GM18508 (cell line): ENCODE results near the gene TSPAN17.

Experiments
- ATAC-seq: cut with Tn5 transposase; IDR thresholded peaks from one replicate; pipeline ENCODE4 v1.9.1; 2021; ENCODE audit warnings: moderate number of reproducible peaks; ENCODE audit not compliant: insufficient read depth, unreplicated experiment

Gene TSPAN17

DNA sequence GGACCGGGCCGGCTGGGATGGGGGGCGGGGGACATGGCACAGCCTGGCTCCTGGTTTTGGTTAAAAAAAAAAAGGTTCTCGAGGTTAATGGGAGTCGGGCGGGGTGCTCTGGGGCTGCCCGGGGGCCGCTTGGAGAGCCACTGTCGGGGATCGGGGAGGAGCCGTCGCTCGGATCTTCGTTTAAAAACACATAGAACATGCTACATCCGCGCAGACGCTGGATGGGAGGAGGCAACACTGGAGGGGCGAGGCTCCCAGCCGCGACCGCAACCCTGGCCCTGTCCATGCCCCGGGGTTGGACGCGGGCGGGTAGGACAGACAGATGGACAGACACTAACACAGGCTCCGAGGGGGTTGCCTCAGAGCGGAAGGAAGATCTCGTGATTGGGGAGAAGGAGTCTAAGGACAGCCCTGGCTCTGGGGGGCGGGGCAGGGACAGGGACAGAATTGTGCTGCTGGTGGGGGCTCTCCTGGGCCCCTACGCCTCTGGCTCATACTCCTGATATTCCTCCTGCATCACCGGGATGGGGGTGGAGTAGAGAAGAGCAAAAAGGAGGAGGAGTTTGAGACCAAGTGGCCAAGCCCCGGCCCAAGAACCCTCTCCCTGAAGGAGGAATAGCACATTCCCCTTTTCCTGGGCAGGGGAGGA, 26.8 kb upstream of the TSPAN17 start:
- ATAC-seq, result no peak

- no peak for ATAC-seq
Observed at GRCh38 chr5:176621661-176622079, 25.6 kb upstream of the TSPAN17 start.

- no peak for ATAC-seq
Observed at GRCh38 chr5:176624142-176624541, 23.1 kb upstream of the TSPAN17 start.

- no peak for ATAC-seq
Observed at GRCh38 chr5:176624938-176625337, 22.3 kb upstream of the TSPAN17 start.

DNA sequence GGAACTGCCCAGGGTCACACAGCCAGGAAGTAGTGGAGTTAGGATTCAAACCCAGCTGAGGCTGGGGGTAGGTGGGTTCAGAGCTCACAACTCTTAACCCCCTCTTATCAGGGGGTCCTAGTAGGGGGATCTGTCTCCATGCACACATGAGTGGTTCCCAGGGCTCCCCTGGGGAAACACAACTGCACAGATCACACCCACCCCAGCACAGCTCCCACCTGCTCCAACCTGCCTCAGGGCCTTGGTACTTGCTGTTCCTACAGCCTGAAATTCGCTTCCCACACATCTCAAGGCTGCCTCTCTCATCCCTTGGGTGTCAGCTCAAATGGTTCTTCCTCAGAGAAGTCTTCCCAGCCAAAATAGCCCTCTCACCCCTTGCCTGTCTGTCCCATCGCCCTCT, 21.8 kb upstream of the TSPAN17 start:
- no peak for ATAC-seq

DNA sequence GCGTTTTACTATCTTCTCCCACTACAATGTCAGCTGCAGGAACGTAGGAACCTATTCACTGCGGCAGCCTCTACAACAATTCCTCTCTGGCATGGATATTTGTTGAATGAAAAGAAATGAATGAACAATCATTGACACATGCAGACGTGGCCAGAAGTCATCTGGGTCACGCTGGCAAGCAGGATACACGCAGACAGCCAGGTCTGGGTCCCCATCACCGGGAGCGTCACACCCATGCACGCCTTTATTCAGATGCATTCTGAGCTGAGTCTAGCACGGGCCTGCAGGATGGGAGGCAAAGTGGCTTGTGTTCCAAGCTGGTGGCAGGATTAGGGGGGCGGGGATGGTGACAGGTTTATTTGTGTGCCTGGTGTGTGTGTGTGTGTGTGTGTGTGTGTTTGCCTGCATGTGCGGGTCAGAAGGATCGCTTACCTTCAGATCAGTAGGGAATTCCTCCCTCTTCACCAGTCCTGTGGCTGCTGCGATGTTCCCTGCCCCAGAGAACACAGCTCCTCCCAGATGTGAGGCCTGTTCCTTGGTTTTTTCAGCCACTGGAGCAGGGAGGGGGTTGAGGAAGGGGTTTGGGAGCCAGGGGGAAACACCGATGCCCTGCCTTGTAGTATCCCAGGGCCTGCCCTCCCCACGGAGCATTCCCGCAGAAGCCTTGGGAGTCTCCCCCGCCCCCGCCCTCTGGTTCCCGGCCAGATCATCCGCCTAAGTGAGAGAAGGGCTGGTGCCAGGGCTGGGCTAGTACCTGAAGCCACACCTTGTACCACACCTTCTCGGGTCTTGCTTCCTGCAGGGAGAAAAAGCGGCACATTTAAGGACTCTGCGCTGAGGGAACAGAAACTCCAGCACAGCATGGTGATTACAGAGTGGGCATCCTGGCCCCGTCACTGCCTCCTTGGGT, 21.1 kb upstream of the TSPAN17 start:
- ATAC-seq, result no peak

- no peak for ATAC-seq
Observed at GRCh38 chr5:176626876-176627236, 20.4 kb upstream of the TSPAN17 start.

- no peak for ATAC-seq
Observed at GRCh38 chr5:176627582-176627981, 19.7 kb upstream of the TSPAN17 start.

DNA sequence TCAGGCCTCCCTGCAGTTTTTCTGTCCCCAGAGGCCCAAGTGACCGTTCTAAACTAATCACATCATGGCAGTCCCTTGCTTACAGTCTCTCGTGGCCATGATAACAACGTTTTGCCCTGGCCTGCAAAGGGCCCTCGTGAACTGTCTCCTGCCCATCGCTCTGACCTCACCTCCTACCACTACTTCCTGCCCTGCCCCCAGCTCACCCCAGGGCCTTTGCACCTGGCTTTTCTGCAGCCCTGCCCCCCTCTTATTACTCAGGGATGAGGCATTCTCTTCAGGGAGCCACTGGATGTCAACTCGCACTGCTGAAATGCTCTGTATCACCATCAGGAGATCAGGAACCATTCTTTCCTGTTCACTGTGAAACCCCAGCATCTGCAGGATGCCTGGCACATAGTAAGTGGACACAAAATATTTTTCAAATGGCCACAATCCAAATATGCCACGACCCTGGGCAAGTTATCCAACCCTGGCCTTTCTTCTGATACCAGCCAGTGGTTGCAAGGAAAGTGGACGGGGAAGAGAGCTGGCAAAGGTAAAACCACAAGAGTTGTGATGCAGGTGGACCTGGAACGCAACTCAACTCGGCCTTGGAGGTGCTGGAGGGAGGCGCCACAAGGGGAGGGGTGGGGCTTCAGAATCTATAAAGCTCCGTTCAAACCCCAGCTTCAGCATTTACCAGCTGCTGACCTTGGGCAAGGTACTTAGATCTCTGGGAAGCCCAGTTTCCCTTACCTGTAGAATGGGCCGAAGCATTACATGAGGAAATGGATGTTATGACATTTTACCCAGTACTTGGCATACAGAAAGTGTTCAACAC, 18.7 kb upstream of the TSPAN17 start:
- ATAC-seq, result no peak

DNA sequence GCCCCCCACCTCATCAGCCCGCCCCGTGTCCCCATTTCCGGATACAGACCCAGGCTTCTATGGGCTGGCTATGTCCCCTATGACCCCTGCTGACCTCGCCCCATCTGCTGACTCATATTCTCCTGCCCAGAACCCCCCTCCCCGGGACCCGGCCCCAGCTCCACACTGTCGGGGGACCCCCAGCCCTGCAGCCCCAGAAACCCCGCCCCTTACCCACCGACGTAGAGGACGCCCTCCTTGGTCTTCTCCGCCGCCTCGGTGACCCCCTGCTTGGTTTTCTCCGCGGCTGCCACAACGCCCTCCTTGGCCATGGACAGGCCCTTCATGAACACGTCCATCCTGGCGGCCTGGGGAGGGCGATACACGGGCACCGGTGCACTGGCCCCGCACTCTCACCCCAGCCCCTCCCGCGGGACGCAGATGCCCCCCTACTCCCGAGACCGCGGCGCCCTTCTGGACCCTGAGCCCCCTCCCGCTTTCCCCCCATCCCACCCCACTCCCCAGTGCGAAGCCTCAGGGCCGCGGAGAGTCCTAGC, 17.9 kb upstream of the TSPAN17 start:
- ATAC-seq, result no peak

DNA sequence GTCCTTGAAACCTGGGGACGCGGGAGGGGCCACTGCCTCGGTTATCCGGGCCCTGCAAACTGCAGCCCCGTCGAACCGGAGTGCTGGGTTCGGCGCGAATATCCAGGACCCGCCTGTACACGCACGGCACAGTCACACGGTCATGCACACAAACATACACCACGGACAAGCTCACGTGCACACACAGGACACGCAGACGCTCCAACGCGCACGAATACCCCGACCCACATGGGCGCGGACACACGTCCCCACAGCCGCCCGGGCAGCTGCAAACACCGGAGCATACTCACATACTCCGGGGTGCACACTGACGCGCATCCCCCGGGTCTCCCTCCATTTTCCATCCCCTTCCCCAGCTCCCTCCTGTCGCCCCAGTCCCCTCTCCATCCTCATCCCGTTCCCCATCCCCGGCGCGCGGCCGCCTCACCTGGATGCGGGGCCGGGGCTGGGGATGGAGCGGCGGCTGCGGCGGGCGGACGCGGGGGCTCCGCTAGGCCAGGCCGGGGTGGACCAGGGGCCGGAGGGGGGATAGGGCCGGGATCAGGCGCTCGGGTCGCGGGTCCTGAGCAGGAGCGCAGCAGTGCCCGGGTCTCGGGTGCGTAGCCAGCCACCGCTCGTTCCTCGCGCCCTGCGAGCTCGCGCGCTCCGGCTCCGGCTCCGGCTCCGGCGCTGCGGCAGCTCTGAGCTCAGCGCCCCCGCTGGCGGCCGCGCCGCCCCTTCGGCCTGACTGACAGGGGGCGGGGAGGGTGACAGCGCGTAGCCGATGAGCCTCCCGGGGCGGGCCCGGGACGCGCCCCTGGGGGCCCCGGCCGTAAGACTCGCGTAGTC, 17.2 kb upstream of the TSPAN17 start, which contains the start of the genes EIF4E1B and SNCB:
Gene EIF4E1B, plus strand, starts transcription at position 823 of the 828 bp plus-strand sequence. CDS start 12,113 bp downstream, outside the sequence.
Gene SNCB, minus strand, starts transcription at position 682 of the 828 bp plus-strand sequence. CDS start 880 bp downstream, outside the sequence.
- ATAC-seq, result no peak

- no peak for ATAC-seq
Observed at GRCh38 chr5:176630681-176631222, 16.5 kb upstream of the TSPAN17 start.

- no peak for ATAC-seq
Observed at GRCh38 chr5:176631383-176632200, 15.7 kb upstream of the TSPAN17 start.

DNA sequence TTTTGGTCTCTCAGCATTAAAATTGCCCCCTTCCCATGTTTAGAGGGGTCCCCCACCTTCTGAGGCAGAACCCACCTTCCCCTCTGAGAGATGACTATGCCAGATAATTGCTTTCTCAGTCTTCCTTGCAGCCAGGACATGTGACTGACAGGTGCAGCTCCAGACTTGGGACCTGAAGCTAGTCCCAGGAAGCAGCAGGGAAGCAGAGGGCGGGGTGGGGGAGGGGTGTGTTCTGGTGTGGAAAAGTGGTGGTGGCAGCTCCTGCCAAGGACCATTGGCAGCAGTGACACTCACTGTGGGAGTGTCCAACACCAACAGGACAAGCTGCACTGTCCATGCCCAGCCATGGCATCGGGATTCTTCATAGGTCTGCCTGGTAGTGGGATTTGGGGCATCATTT, 14.5 kb upstream of the TSPAN17 start:
- ATAC-seq, result no peak

- ATAC-seq, result no peak
Observed at GRCh38 chr5:176633598-176633997, 13.7 kb upstream of the TSPAN17 start.

- no peak for ATAC-seq
Observed at GRCh38 chr5:176636426-176636825, 10.9 kb upstream of the TSPAN17 start.

DNA sequence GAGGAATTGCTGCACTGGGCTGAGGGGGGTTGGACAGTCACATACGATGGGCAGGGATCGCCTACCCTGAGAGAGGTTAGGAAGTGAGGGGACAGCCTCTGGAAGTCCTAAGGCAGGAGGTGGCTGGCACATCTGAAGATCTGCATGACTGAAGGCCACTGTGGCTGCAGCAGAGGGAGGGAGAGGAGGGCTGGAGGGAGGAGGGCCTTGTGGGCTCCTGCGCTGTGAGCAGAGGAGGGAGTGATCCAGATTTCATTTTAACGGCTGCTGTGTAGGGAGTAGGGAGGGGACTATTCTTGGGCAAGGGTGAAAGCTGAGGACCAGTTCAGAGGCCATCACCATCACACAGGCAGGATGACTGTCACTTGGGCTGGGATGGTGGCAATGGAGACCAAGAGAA, 9.7 kb upstream of the TSPAN17 start:
- ATAC-seq, result no peak

DNA sequence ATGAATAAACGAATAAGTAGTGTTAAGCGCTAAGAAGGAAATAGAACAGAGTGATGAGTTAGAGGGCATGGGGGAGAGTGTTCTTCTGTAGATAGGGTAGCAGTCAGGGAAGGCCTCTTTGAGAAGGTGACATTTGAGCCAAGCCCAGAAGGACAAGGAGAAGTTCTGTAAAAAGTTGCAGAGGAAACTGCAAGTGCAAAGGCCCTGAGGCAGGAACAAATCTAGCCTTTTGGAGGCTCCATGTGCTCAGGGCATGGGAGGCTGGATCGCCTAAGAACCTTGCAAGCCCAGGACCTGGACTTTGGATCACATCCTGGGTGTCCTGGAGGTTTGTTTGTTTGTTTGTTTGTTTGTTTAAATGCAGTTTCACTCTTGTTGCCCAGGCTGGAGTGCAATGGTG, 8.8 kb upstream of the TSPAN17 start:
- ATAC-seq, result no peak
